Osteoblast (primary cell): ENCODE measurements around the gene SPOP. TPM values are rescaled to one million over a fixed set of nuclear protein-coding genes. Genes with fewer than 3 reads are reported as not detected.

ENCODE experiments used
- DNase-seq: peaks from one replicate; pipeline ENCODE4 v3.0.0; 2011; ENCODE audit warnings: low spot score, mixed read lengths; ENCODE audit not compliant: insufficient read length; ENCODE audit errors: missing footprints
- H2AFZ ChIP-seq: 2 replicates; pipeline ENCODE4 v1.6.0; 2011; ENCODE audit warnings: mild to moderate bottlenecking, low read length
- H3K27ac ChIP-seq: 2 replicates; pipeline ENCODE4 v1.5.1; 2011; ENCODE audit warnings: mild to moderate bottlenecking, low read depth, low read length, moderate library complexity
- H3K27me3 ChIP-seq: 2 replicates; pipeline ENCODE4 v1.6.0; 2012; ENCODE audit warnings: mild to moderate bottlenecking, control low read depth, inconsistent platforms, low read length, moderate library complexity; ENCODE audit not compliant: insufficient read depth
- H3K36me3 ChIP-seq: 2 replicates; pipeline ENCODE4 v1.5.1; 2011; ENCODE audit warnings: mild to moderate bottlenecking, low read length, control low read depth, moderate library complexity; ENCODE audit not compliant: insufficient read depth
- H3K4me1 ChIP-seq: 2 replicates; pipeline ENCODE4 v1.5.1; 2011; ENCODE audit warnings: mild to moderate bottlenecking, low read length, control low read depth, moderate library complexity; ENCODE audit not compliant: insufficient read depth
- H3K4me2 ChIP-seq: 2 replicates; pipeline ENCODE4 v1.6.0; 2011; ENCODE audit warnings: mild to moderate bottlenecking, low read length; ENCODE audit not compliant: insufficient read depth
- H3K4me3 ChIP-seq: fragments of 200-600 bp; sonication (generic); 3 replicates; pipeline ENCODE4 v1.5.1; 2012; ENCODE audit warnings: mild to moderate bottlenecking, low read length, inconsistent platforms; ENCODE audit not compliant: insufficient read depth
- H3K79me2 ChIP-seq: 2 replicates; pipeline ENCODE4 v1.6.0; 2012; ENCODE audit warnings: mild to moderate bottlenecking, low read length, control low read depth, inconsistent platforms; ENCODE audit not compliant: insufficient read depth
- H3K9me3 ChIP-seq: 2 replicates; pipeline ENCODE4 v1.5.1; 2011; ENCODE audit warnings: low read depth, low read length, control low read depth
- H4K20me1 ChIP-seq: 2 replicates; pipeline ENCODE4 v1.6.0; 2012; ENCODE audit warnings: mild to moderate bottlenecking, low read length, control low read depth; ENCODE audit not compliant: insufficient read depth
- total RNA-seq: library from RNA; depleted of rRNA; stranded (reverse); fragments of >200 nt; gene quantifications from 2 replicates; pipeline ENCODE4 v1.2.3, GENCODE V29; 2012
- TF ChIP-seq, protein P1 (sequence below): IDR thresholded peaks from 2 replicates; pipeline ENCODE4 v1.5.1; 2011; ENCODE audit warnings: mild to moderate bottlenecking, low read depth, low read length, moderate library complexity; ENCODE audit errors: extremely low read depth

Gene SPOP
- total RNA-seq, 1 donor = 55.7 TPM

DNA sequence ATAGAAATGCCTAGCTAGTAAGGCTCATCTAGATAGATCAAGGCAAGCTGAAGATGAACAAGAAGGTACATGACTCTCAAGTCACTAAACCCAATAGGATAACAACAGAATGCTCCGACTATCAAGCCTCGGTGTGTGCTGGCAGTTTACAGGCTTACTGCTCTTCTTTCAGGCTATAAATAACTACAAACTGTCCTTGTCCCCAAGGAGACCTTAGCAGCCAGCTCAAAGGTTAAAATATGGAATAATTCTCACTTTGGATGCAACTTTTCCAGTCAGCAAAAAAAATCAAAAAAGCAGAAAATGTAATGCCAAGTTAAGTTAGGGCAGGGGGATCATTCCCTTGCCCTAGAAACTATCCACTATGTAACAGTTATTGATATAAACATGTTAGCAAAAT lies 44.6 kb downstream of the SPOP start:
- no peak overlapping the region for H3K4me3 ChIP-seq
- no peak for DNase-seq
- no peaks in the 10 kb centered on the region for H3K27me3 ChIP-seq
- H3K4me2 ChIP-seq = no peak overlapping the region
- H3K27ac ChIP-seq = no peak overlapping the region
- H4K20me1 ChIP-seq = no peaks in the 10 kb centered on the region
- H2AFZ ChIP-seq = no peak overlapping the region
- no peaks in the 10 kb centered on the region for H3K9me3 ChIP-seq
- peaks cover 64% of the 10 kb centered on the region for H3K79me2 ChIP-seq
- no peaks in the 10 kb centered on the region for H3K36me3 ChIP-seq
- TF ChIP-seq, protein P1, sequence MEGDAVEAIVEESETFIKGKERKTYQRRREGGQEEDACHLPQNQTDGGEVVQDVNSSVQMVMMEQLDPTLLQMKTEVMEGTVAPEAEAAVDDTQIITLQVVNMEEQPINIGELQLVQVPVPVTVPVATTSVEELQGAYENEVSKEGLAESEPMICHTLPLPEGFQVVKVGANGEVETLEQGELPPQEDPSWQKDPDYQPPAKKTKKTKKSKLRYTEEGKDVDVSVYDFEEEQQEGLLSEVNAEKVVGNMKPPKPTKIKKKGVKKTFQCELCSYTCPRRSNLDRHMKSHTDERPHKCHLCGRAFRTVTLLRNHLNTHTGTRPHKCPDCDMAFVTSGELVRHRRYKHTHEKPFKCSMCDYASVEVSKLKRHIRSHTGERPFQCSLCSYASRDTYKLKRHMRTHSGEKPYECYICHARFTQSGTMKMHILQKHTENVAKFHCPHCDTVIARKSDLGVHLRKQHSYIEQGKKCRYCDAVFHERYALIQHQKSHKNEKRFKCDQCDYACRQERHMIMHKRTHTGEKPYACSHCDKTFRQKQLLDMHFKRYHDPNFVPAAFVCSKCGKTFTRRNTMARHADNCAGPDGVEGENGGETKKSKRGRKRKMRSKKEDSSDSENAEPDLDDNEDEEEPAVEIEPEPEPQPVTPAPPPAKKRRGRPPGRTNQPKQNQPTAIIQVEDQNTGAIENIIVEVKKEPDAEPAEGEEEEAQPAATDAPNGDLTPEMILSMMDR = no peak
- peaks cover 43% of the 10 kb centered on the region for H3K4me1 ChIP-seq

DNA sequence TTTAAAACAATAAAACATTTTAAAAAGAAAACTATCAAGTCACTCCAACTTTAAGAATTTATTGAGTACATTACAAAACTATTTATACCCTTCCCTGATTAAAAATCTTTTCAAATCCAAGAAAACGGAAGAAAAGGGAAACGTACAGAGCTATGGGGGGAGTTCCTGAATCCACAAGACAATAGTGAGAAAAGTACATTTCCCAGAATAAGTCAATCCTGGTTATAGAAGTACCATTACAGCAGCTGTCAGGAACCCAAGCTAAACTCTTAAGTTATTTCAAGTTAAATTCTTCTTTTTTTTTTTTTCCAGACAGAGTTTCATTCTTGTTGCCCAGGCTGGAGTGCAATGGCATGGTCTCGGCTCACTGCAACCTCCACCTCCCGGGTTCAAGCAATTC lies 45.7 kb downstream of the SPOP start:
- Histone ChIP-seq H3K9me3 (no peaks in the 10 kb centered on the region), H3K79me2 (peaks cover 66% of the 10 kb centered on the region), H3K4me3 (no peak overlapping the region), H4K20me1 (peaks cover 4% of the 10 kb centered on the region), H3K27ac (no peak overlapping the region), H3K36me3 (no peaks in the 10 kb centered on the region), H3K4me2 (no peak overlapping the region), H2AFZ (no peak overlapping the region), H3K27me3 (no peaks in the 10 kb centered on the region), H3K4me1 (peaks cover 41% of the 10 kb centered on the region)
- DNase-seq = no peak
- TF ChIP-seq, protein P1 = no peak

DNA sequence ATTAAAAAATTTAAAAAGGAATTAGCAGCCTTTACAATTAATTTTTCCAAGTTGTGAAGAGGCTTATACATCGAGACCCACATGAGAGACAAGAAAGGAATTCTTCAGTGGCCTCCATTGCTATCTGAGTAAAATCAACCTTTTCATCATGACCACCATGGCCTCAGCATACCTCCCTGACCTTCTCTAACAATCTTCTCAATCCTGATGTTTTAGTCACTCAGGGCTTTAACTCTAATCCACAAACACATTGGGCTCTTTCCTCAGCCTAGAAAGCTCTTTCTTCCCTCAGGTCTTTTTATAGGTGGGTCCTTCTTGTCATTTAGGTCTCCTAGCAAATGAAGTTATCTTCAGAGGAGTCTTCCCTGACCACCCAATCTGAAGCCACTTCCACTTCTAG lies 46.4 kb downstream of the SPOP start:
- H3K4me3 ChIP-seq = no peak overlapping the region
- TF ChIP-seq, protein P1 = no peak
- no peaks in the 10 kb centered on the region for H3K9me3 ChIP-seq
- H3K79me2 ChIP-seq = peaks cover 68% of the 10 kb centered on the region
- no peak overlapping the region for H3K27ac ChIP-seq
- peaks cover 4% of the 10 kb centered on the region for H4K20me1 ChIP-seq
- H3K4me1 ChIP-seq = peaks cover 37% of the 10 kb centered on the region
- H3K27me3 ChIP-seq = no peaks in the 10 kb centered on the region
- no peaks in the 10 kb centered on the region for H3K36me3 ChIP-seq
- H3K4me2 ChIP-seq = no peak overlapping the region
- DNase-seq = no peak
- H2AFZ ChIP-seq = no peak overlapping the region

DNA sequence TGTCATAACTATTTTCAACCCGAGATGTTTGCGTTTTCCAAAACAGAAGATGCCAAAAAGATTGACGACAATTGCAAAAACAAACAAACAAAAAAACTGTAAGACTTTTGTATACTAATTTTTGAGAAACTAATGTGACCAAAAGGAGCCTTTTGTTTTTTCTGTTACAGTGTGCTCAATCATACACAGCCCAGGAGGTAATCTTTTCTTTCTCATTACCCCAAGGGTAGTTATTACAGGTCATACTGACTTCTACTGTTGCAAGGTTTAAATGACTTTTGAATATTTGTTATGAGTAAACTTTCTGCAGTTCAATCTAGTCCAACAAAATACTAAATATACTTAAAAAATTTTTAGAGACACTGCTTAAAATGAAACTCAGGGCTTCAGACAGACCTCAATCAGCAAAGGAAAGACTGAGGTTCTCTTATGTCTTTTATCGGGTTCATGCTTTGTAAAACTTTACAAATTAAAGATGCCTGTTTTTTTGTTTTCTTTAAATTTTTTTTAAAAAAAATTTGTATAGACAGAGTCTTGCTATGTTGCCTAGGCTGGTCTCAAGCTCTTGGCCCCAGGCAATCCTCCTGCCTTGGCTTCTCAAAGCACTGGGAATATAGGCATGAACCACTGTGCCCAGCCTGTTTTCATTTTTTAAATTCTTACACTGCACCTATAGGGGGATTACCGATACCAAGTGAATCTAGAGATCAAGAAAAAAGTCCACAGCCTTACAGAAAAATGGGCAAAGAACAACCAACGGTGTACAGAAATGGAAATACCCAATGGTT lies 47.6 kb downstream of the SPOP start:
- Histone ChIP-seq H3K4me3 (no peak overlapping the region), H2AFZ (no peak overlapping the region), H3K79me2 (peaks cover 65% of the 10 kb centered on the region), H3K4me1 (peaks cover 33% of the 10 kb centered on the region), H3K9me3 (no peaks in the 10 kb centered on the region), H4K20me1 (peaks cover 4% of the 10 kb centered on the region), H3K27me3 (no peaks in the 10 kb centered on the region), H3K4me2 (no peak overlapping the region), H3K36me3 (no peaks in the 10 kb centered on the region), H3K27ac (no peak overlapping the region)
- TF ChIP-seq, protein P1 = no peak
- no peak for DNase-seq
